GM19395 (cell line): ENCODE measurements around the gene SLCO2A1.

Source experiments
- ATAC-seq: cut with Tn5 transposase; IDR thresholded peaks from one replicate; pipeline ENCODE4 v1.9.1; 2021; ENCODE audit warnings: mild to moderate bottlenecking, moderate library complexity; ENCODE audit not compliant: unreplicated experiment

The SLCO2A1 gene

GRCh38 chr3:134002306-134002705 is 27.4 kb downstream of the SLCO2A1 start:
- ATAC-seq = no peak

- ATAC-seq = no peak
These were observed 28.5 kb downstream of the SLCO2A1 start for GRCh38 chr3:134001251-134001650.

GRCh38 chr3:133999891-134000685 is 29.6 kb downstream of the SLCO2A1 start:
- ATAC-seq = no peak

- no peak for ATAC-seq
These were observed 31.0 kb downstream of the SLCO2A1 start for GRCh38 chr3:133998691-133999241.

GRCh38 chr3:133997871-133998635 is 31.7 kb downstream of the SLCO2A1 start:
- ATAC-seq = no peak

GRCh38 chr3:133996996-133997395 is 32.7 kb downstream of the SLCO2A1 start:
- ATAC-seq = no peak

GRCh38 chr3:133996251-133996661 is 33.5 kb downstream of the SLCO2A1 start:
- no peak for ATAC-seq

GRCh38 chr3:133995264-133995663 is 34.5 kb downstream of the SLCO2A1 start:
- ATAC-seq = no peak

GRCh38 chr3:133994166-133994890 is 35.4 kb downstream of the SLCO2A1 start:
- ATAC-seq = no peak

- ATAC-seq = no peak
These were observed 36.6 kb downstream of the SLCO2A1 start for GRCh38 chr3:133992951-133993620.

GRCh38 chr3:133992381-133992780 is 37.3 kb downstream of the SLCO2A1 start:
- no peak for ATAC-seq

GRCh38 chr3:133991637-133992036 is 38.1 kb downstream of the SLCO2A1 start:
- no peak for ATAC-seq

GRCh38 chr3:133991209-133991608 is 38.5 kb downstream of the SLCO2A1 start:
- no peak for ATAC-seq

GRCh38 chr3:133989936-133990702 is 39.6 kb downstream of the SLCO2A1 start:
- no peak for ATAC-seq

GRCh38 chr3:133988631-133989161 is 41.0 kb downstream of the SLCO2A1 start:
- no peak for ATAC-seq

GRCh38 chr3:133987948-133988484 is 41.7 kb downstream of the SLCO2A1 start:
- peak; percentile 65 for ATAC-seq

- ATAC-seq = no peak
These were observed 42.6 kb downstream of the SLCO2A1 start for GRCh38 chr3:133987136-133987535.

- no peak for ATAC-seq
These were observed 43.4 kb downstream of the SLCO2A1 start for GRCh38 chr3:133986311-133986710.

- no peak for ATAC-seq
These were observed 44.8 kb downstream of the SLCO2A1 start for GRCh38 chr3:133984975-133985374.
